GM12892 (cell line): ENCODE measurements around the gene AVPR1B.

Experiments
- POLR2A ChIP-seq: IDR thresholded peaks from 2 replicates; pipeline ENCODE4 v1.6.1; 2011; ENCODE audit warnings: low read depth, low read length, control low read depth
- TAF1 ChIP-seq: IDR thresholded peaks from 2 replicates; pipeline ENCODE4 v1.6.1; 2011; ENCODE audit warnings: low read depth, mild to moderate bottlenecking, control low read depth, low read length, borderline replicate concordance

- TF ChIP-seq TAF1 (no peak), POLR2A (no peak)
These were observed 30.1 kb downstream of the AVPR1B start for GRCh38 chr1:206087091-206087490.
